T-helper 1 cell treated with Interleukin-12 subunit alpha and Interleukin-12 subunit beta and Interleukin-4 antibody, amounts not matched to agents 30 μg/mL and 1 μg/mL, for 36 hours (primary cell): ENCODE data around the gene SHROOM3.
"Not testable (repeated sequence)": the region's sequence is repeated elsewhere in the genome, so short reads cannot be mapped to it uniquely, and the experiment has no call there.

ENCODE experiments used
- H3K27ac Mint-ChIP-seq: one replicate; pipeline ENCODE4 v1.8.0; 2021; ENCODE audit warnings: mild to moderate bottlenecking, mixed read lengths
- H3K27me3 Mint-ChIP-seq: one replicate; pipeline ENCODE4 v1.8.0; 2021; ENCODE audit warnings: low read depth, mixed read lengths
- H3K36me3 Mint-ChIP-seq: one replicate; pipeline ENCODE4 v1.8.0; 2021; ENCODE audit warnings: low read depth, mixed read lengths
- H3K4me1 Mint-ChIP-seq: one replicate; pipeline ENCODE4 v1.8.0; 2021; ENCODE audit warnings: low read depth, mixed read lengths
- H3K4me3 Mint-ChIP-seq: one replicate; pipeline ENCODE4 v1.8.0; 2021; ENCODE audit warnings: mild to moderate bottlenecking, moderate library complexity, mixed read lengths
- H3K9me3 Mint-ChIP-seq: one replicate; pipeline ENCODE4 v1.8.0; 2021; ENCODE audit warnings: mixed read lengths

Gene SHROOM3

GRCh38 chr4:76607846-76608245 lies 172.8 kb downstream of the SHROOM3 start:
- Mint-ChIP-seq H3K36me3 (no peaks in the 10 kb centered on the region), H3K4me1 (no peaks in the 10 kb centered on the region), H3K4me3 (no peak overlapping the region), H3K27ac (no peak overlapping the region), H3K27me3 (peaks cover 19% of the 10 kb centered on the region), H3K9me3 (no peaks in the 10 kb centered on the region)

GRCh38 chr4:76608549-76608948 lies 173.5 kb downstream of the SHROOM3 start:
- peaks cover 19% of the 10 kb centered on the region for H3K27me3 Mint-ChIP-seq
- H3K4me3 Mint-ChIP-seq, H3K36me3 Mint-ChIP-seq, H3K9me3 Mint-ChIP-seq, H3K27ac Mint-ChIP-seq, H3K4me1 Mint-ChIP-seq: not testable (repeated sequence)

- Mint-ChIP-seq H3K4me3 (no peak overlapping the region), H3K27ac (no peak overlapping the region), H3K36me3 (no peaks in the 10 kb centered on the region), H3K27me3 (peaks cover 18% of the 10 kb centered on the region), H3K4me1 (no peaks in the 10 kb centered on the region), H3K9me3 (no peaks in the 10 kb centered on the region)
Observed at GRCh38 chr4:76610751-76611547, 175.9 kb downstream of the SHROOM3 start.

- no peak overlapping the region for H3K4me3 Mint-ChIP-seq
- H3K27me3 Mint-ChIP-seq, result peaks cover 26% of the 10 kb centered on the region
- no peak overlapping the region for H3K27ac Mint-ChIP-seq
- no peaks in the 10 kb centered on the region for H3K9me3 Mint-ChIP-seq
- no peaks in the 10 kb centered on the region for H3K4me1 Mint-ChIP-seq
- no peaks in the 10 kb centered on the region for H3K36me3 Mint-ChIP-seq
Observed at GRCh38 chr4:76611616-76612207, 176.7 kb downstream of the SHROOM3 start.

GRCh38 chr4:76614589-76614988 lies 179.6 kb downstream of the SHROOM3 start:
- no peak overlapping the region for H3K27ac Mint-ChIP-seq
- H3K4me1 Mint-ChIP-seq, result no peaks in the 10 kb centered on the region

GRCh38 chr4:76615999-76616398 lies 181.0 kb downstream of the SHROOM3 start:
- no peak overlapping the region for H3K4me3 Mint-ChIP-seq
- H3K27me3 Mint-ChIP-seq, result peaks cover 31% of the 10 kb centered on the region
- H3K9me3 Mint-ChIP-seq, result no peaks in the 10 kb centered on the region
- no peaks in the 10 kb centered on the region for H3K4me1 Mint-ChIP-seq
- no peak overlapping the region for H3K27ac Mint-ChIP-seq
- no peaks in the 10 kb centered on the region for H3K36me3 Mint-ChIP-seq

More at GRCh38 chr4:76614589-76614988, 179.6 kb downstream of the SHROOM3 start:
- no peaks in the 10 kb centered on the region for H3K36me3 Mint-ChIP-seq
- H3K27me3 Mint-ChIP-seq, result peaks cover 23% of the 10 kb centered on the region
- H3K4me3 Mint-ChIP-seq, result no peak overlapping the region
- H3K9me3 Mint-ChIP-seq, result no peaks in the 10 kb centered on the region

GRCh38 chr4:76616526-76616925 lies 181.5 kb downstream of the SHROOM3 start:
- Mint-ChIP-seq H3K4me1 (no peaks in the 10 kb centered on the region), H3K9me3 (no peaks in the 10 kb centered on the region), H3K27ac (no peak overlapping the region), H3K4me3 (no peak overlapping the region), H3K36me3 (no peaks in the 10 kb centered on the region), H3K27me3 (peaks cover 27% of the 10 kb centered on the region)

GRCh38 chr4:76620723-76621468 lies 185.9 kb downstream of the SHROOM3 start:
- Mint-ChIP-seq H3K27me3 (peaks cover 37% of the 10 kb centered on the region), H3K4me3 (no peak overlapping the region), H3K4me1 (no peaks in the 10 kb centered on the region), H3K36me3 (no peaks in the 10 kb centered on the region), H3K9me3 (no peaks in the 10 kb centered on the region), H3K27ac (no peak overlapping the region)

- Mint-ChIP-seq H3K9me3 (no peaks in the 10 kb centered on the region), H3K4me3 (no peak overlapping the region), H3K4me1 (no peaks in the 10 kb centered on the region), H3K27ac (no peak overlapping the region), H3K36me3 (no peaks in the 10 kb centered on the region), H3K27me3 (peaks cover 28% of the 10 kb centered on the region)
Observed at GRCh38 chr4:76622126-76622525, 187.1 kb downstream of the SHROOM3 start.

GRCh38 chr4:76622717-76623116 lies 187.7 kb downstream of the SHROOM3 start:
- H3K36me3 Mint-ChIP-seq, result no peaks in the 10 kb centered on the region
- H3K9me3 Mint-ChIP-seq, result no peaks in the 10 kb centered on the region
- H3K27me3 Mint-ChIP-seq, result peaks cover 28% of the 10 kb centered on the region
- no peak overlapping the region for H3K4me3 Mint-ChIP-seq
- no peak overlapping the region for H3K27ac Mint-ChIP-seq
- no peaks in the 10 kb centered on the region for H3K4me1 Mint-ChIP-seq

GRCh38 chr4:76623217-76624045 lies 188.4 kb downstream of the SHROOM3 start:
- H3K27ac Mint-ChIP-seq, result no peak overlapping the region

GRCh38 chr4:76624241-76624681 lies 189.2 kb downstream of the SHROOM3 start:
- Mint-ChIP-seq H3K9me3 (no peaks in the 10 kb centered on the region), H3K27ac (no peak overlapping the region), H3K27me3 (peaks cover 31% of the 10 kb centered on the region), H3K4me3 (no peak overlapping the region), H3K4me1 (no peaks in the 10 kb centered on the region), H3K36me3 (no peaks in the 10 kb centered on the region)

More at GRCh38 chr4:76623217-76624045, 188.4 kb downstream of the SHROOM3 start:
- Mint-ChIP-seq H3K4me1 (no peaks in the 10 kb centered on the region), H3K36me3 (no peaks in the 10 kb centered on the region), H3K9me3 (no peaks in the 10 kb centered on the region), H3K27me3 (peaks cover 28% of the 10 kb centered on the region), H3K4me3 (no peak overlapping the region)

- H3K4me3 Mint-ChIP-seq, result no peak overlapping the region
- H3K27ac Mint-ChIP-seq, result no peak overlapping the region
- H3K9me3 Mint-ChIP-seq, result no peaks in the 10 kb centered on the region
- no peaks in the 10 kb centered on the region for H3K36me3 Mint-ChIP-seq
- no peaks in the 10 kb centered on the region for H3K4me1 Mint-ChIP-seq
- H3K27me3 Mint-ChIP-seq, result peaks cover 30% of the 10 kb centered on the region
Observed at GRCh38 chr4:76624931-76625715, 190.1 kb downstream of the SHROOM3 start.
